H1 (cell line): ENCODE measurements around the gene SLC37A3. TPM values are rescaled to one million over a fixed set of nuclear protein-coding genes. Genes with fewer than 3 reads are reported as not detected.

Experiments used
- CTCF ChIA-PET: fragments of 300-600 bp; sonication (Branson Sonifier 250); formaldehyde crosslinking; loops from one replicate; lab custom pipeline; 2021; ENCODE audit not compliant: partially characterized antibody; lab: Charles Lee
- POLR2A ChIA-PET: fragments of 300-600 bp; sonication (Branson Sonifier 250); formaldehyde crosslinking; loops from one replicate; lab custom pipeline; 2021; ENCODE audit warnings: inconsistent platforms; ENCODE audit not compliant: partially characterized antibody; lab: Charles Lee
- DNase-seq, 2 experiments: peaks; one replicate each; pipeline versions ENCODE4 v3.0.0 to v3.0.0-alpha.2; 2010 to 2022; ENCODE audit warnings: low spot score in 2 of 2, low read depth in 1 of 2, mixed read lengths in 1 of 2
- FAIRE-seq: peaks from 2 replicates; lab custom pipeline; 2011; peaks lifted over from hg19 to GRCh38; lab: Jason Lieb, UNC
- H2AFZ ChIP-seq: 2 replicates; pipeline ENCODE4 v1.8.1; 2012; ENCODE audit warnings: low read length, inconsistent platforms
- H2AK5ac ChIP-seq: 2 replicates; pipeline ENCODE4 v1.6.1; 2013; ENCODE audit warnings: low read depth, low read length
- H2BK120ac ChIP-seq: replicated peaks from 2 replicates; pipeline ENCODE3; 2013; ENCODE audit warnings: low read depth, low read length, inconsistent platforms
- H2BK12ac ChIP-seq: 2 replicates; pipeline ENCODE4 v1.6.1; 2013; ENCODE audit warnings: low read depth, low read length
- H2BK15ac ChIP-seq: 2 replicates; pipeline ENCODE4 v1.6.1; 2013; ENCODE audit warnings: low read length
- H2BK20ac ChIP-seq: 2 replicates; pipeline ENCODE4 v1.6.1; 2013; ENCODE audit warnings: low read length
- H2BK5ac ChIP-seq: 2 replicates; pipeline ENCODE4 v1.6.1; 2013; ENCODE audit warnings: low read depth, low read length
- H3K14ac ChIP-seq: 2 replicates; pipeline ENCODE4 v1.6.1; 2013; ENCODE audit warnings: inconsistent platforms; ENCODE audit not compliant: insufficient read length
- H3K18ac ChIP-seq: 2 replicates; pipeline ENCODE4 v1.6.1; 2013; ENCODE audit warnings: low read length; ENCODE audit errors: extremely low read depth
- H3K23ac ChIP-seq: 2 replicates; pipeline ENCODE4 v1.6.1; 2013; ENCODE audit warnings: inconsistent platforms; ENCODE audit not compliant: insufficient read length
- H3K23me2 ChIP-seq: 2 replicates; pipeline ENCODE4 v1.6.1; 2013; ENCODE audit warnings: low read depth, low read length
- H3K27ac ChIP-seq: 2 replicates; pipeline ENCODE4 v1.6.1; 2011; ENCODE audit warnings: low read depth, low read length, inconsistent platforms
- H3K27me3 ChIP-seq, 4 experiments: replicated peaks in 1 of 4; 1 replicate in 1 of 4; 2 replicates in 3 of 4; pipeline versions ENCODE4 v1.6.1 to v1.8.1; 2011 to 2013; ENCODE audit warnings: low read length in 3 of 4, mild to moderate bottlenecking in 3 of 4, inconsistent platforms in 2 of 4, mixed read lengths in 2 of 4, moderate library complexity in 1 of 4; ENCODE audit not compliant: control insufficient read depth in 3 of 4, insufficient read depth in 3 of 4; ENCODE audit errors: extremely low read depth in 1 of 4
- H3K36me3 ChIP-seq, 4 experiments: 2 replicates each; pipeline versions ENCODE4 v1.6.1 to v1.8.1; 2011 to 2013; ENCODE audit warnings: mild to moderate bottlenecking in 4 of 4, low read length in 3 of 4, moderate library complexity in 2 of 4, control low read depth in 1 of 4, inconsistent platforms in 1 of 4; ENCODE audit not compliant: insufficient read depth in 4 of 4, control insufficient read depth in 2 of 4
- H3K4ac ChIP-seq: replicated peaks from 2 replicates; pipeline ENCODE3; 2013; ENCODE audit warnings: low read length, low read depth, mixed read lengths, inconsistent platforms; ENCODE audit not compliant: insufficient read length
- H3K4me1 ChIP-seq, 4 experiments: replicated peaks in 1 of 4; 1 replicate in 1 of 4; 2 replicates in 3 of 4; pipeline versions ENCODE4 v1.6.1 to v1.8.1; 2011 to 2013; ENCODE audit warnings: low read length in 3 of 4, inconsistent platforms in 2 of 4, mixed read lengths in 1 of 4; ENCODE audit not compliant: insufficient read depth in 4 of 4, control insufficient read depth in 3 of 4
- H3K4me2 ChIP-seq, 2 experiments: 2 replicates each; pipeline versions ENCODE4 v1.6.1 to v1.8.1; 2011 to 2013; ENCODE audit warnings: low read depth in 2 of 2, low read length in 2 of 2, control low read depth in 1 of 2, inconsistent platforms in 1 of 2, mild to moderate bottlenecking in 1 of 2; ENCODE audit not compliant: insufficient read depth in 1 of 2
- H3K4me3 ChIP-seq, 4 experiments: fragments of 200-600, 300-600 bp in 1 of 4; sonication (generic), shearing (Covaris generic), sonication (Bioruptor Twin) in 1 of 4; 2 replicates each; pipeline versions ENCODE4 v1.5.1 to v1.8.1; 2011 to 2016; ENCODE audit warnings: low read length in 4 of 4, low read depth in 3 of 4, control low read depth in 2 of 4, inconsistent platforms in 2 of 4, mild to moderate bottlenecking in 2 of 4, mixed read lengths in 1 of 4, moderate library complexity in 1 of 4; ENCODE audit not compliant: insufficient read depth in 2 of 4; ENCODE audit errors: extremely low read depth in 1 of 4
- H3K56ac ChIP-seq: replicated peaks from 2 replicates; pipeline ENCODE3; 2013; ENCODE audit warnings: low read depth, mild to moderate bottlenecking, mixed read lengths, low read length, inconsistent platforms; ENCODE audit not compliant: insufficient read length
- H3K79me1 ChIP-seq: 2 replicates; pipeline ENCODE4 v1.6.1; 2013; ENCODE audit warnings: low read depth, low read length, control low read depth
- H3K79me2 ChIP-seq, 2 experiments: 2 replicates each; pipeline versions ENCODE4 v1.6.1 to v1.8.1; 2012 to 2013; ENCODE audit warnings: low read length in 2 of 2, mild to moderate bottlenecking in 2 of 2, inconsistent platforms in 1 of 2; ENCODE audit not compliant: insufficient read depth in 2 of 2, control insufficient read depth in 1 of 2
- H3K9ac ChIP-seq, 4 experiments: replicated peaks in 1 of 4; 1 replicate in 1 of 4; 2 replicates in 3 of 4; pipeline versions ENCODE4 v1.6.1 to v1.8.1; 2011 to 2013; ENCODE audit warnings: low read depth in 3 of 4, low read length in 3 of 4, control low read depth in 2 of 4, mild to moderate bottlenecking in 2 of 4, moderate library complexity in 2 of 4, inconsistent platforms in 1 of 4; ENCODE audit errors: extremely low read depth in 1 of 4
- H3K9me3 ChIP-seq, 2 experiments: 2 replicates each; pipeline versions ENCODE4 v1.6.1 to v1.8.1; 2012 to 2013; ENCODE audit warnings: mild to moderate bottlenecking in 2 of 2, moderate library complexity in 2 of 2, control low read depth in 1 of 2, inconsistent platforms in 1 of 2, low read depth in 1 of 2, low read length in 1 of 2, mixed read lengths in 1 of 2; ENCODE audit not compliant: insufficient read depth in 2 of 2
- H4K20me1 ChIP-seq, 2 experiments: replicated peaks in 1 of 2; 2 replicates each; pipeline versions ENCODE3 to v1.8.1; 2011 to 2013; ENCODE audit warnings: inconsistent platforms in 2 of 2, low read length in 2 of 2, mild to moderate bottlenecking in 1 of 2; ENCODE audit not compliant: insufficient read depth in 2 of 2, control insufficient read depth in 1 of 2
- H4K5ac ChIP-seq: 2 replicates; pipeline ENCODE4 v1.6.1; 2013; ENCODE audit warnings: low read length, low read depth, mixed read lengths, inconsistent platforms; ENCODE audit not compliant: insufficient read length
- H4K8ac ChIP-seq: 2 replicates; pipeline ENCODE4 v1.8.0; 2013; ENCODE audit warnings: mild to moderate bottlenecking, moderate library complexity, low read length, inconsistent platforms; ENCODE audit not compliant: insufficient read depth; ENCODE audit errors: extremely low read depth
- H4K91ac ChIP-seq: replicated peaks from 2 replicates; pipeline ENCODE3; 2013; ENCODE audit warnings: low read length, mixed read lengths, inconsistent platforms; ENCODE audit not compliant: insufficient read length
- BRCA1 ChIP-seq: IDR thresholded peaks from 2 replicates; pipeline ENCODE4 v1.6.1; 2012; ENCODE audit warnings: low read depth, low read length, improper control_type of control experiment
- CEBPB ChIP-seq: IDR thresholded peaks from 2 replicates; pipeline ENCODE4 v1.6.1; 2012; ENCODE audit warnings: low read depth, low read length
- CHD1 ChIP-seq: IDR thresholded peaks from 2 replicates; pipeline ENCODE4 v1.6.1; 2012; ENCODE audit warnings: low read depth, low read length, improper control_type of control experiment
- CREB1 ChIP-seq: IDR thresholded peaks from 2 replicates; pipeline ENCODE4 v1.6.1; 2012; ENCODE audit warnings: inconsistent platforms
- PHF8 ChIP-seq: fragments of 200-600 bp; sonication (generic); conservative IDR thresholded peaks from 2 replicates; pipeline ENCODE4 v1.7.1; 2012; ENCODE audit warnings: low read depth, mild to moderate bottlenecking, inconsistent platforms, low read length, moderate library complexity
- POLR2A ChIP-seq, 2 experiments: IDR thresholded peaks; 1 replicate in 1 of 2; 2 replicates in 1 of 2; pipeline ENCODE4 v1.6.1; 2011; ENCODE audit warnings: low read depth in 2 of 2, low read length in 2 of 2, mild to moderate bottlenecking in 2 of 2; ENCODE audit errors: control extremely low read depth in 1 of 2
- RAD21 ChIP-seq, 2 experiments: IDR thresholded peaks in 1 of 2; conservative IDR thresholded peaks in 1 of 2; 2 replicates each; pipeline ENCODE4 v1.6.1; 2011; ENCODE audit warnings: low read depth in 2 of 2, low read length in 2 of 2, improper control_type of control experiment in 1 of 2, inconsistent platforms in 1 of 2, mild to moderate bottlenecking in 1 of 2, moderate library complexity in 1 of 2
- RBBP5 ChIP-seq: IDR thresholded peaks from 2 replicates; pipeline ENCODE4 v1.7.1; 2012; ENCODE audit warnings: low read depth, mild to moderate bottlenecking, inconsistent platforms, low read length, moderate library complexity, borderline replicate concordance
- SIX5 ChIP-seq: IDR thresholded peaks from 2 replicates; pipeline ENCODE4 v1.6.1; 2011; ENCODE audit warnings: mild to moderate bottlenecking, low read depth, low read length
- SP2 ChIP-seq: IDR thresholded peaks from 2 replicates; pipeline ENCODE4 v1.6.1; 2012; ENCODE audit warnings: mild to moderate bottlenecking, low read length, inconsistent platforms
- TBP ChIP-seq: IDR thresholded peaks from 2 replicates; pipeline ENCODE4 v1.6.1; 2011; ENCODE audit warnings: low read depth, low read length, improper control_type of control experiment
- WGBS, 2 experiments: shearing (Covaris generic) in 1 of 2; methylation state at CpG; one replicate each; pipeline versions ENCODE4 v1.1.6 to v1.1.7; 2013 to 2015; ENCODE audit warnings: low lambda C conversion rate in 2 of 2, mixed read lengths in 2 of 2, inconsistent platforms in 1 of 2, low coverage in 1 of 2, missing lambda C conversion rate in 1 of 2; ENCODE audit not compliant: insufficient replicate concordance in 2 of 2, insufficient coverage in 1 of 2, insufficient read length in 1 of 2; ENCODE audit errors: extremely low coverage in 1 of 2, missing lambda C conversion rate in 1 of 2; 5-methylcytosine and 5-hydroxymethylcytosine counted together
- polyA plus RNA-seq, 7 experiments: library from polyadenylated mRNA; depleted of rRNA in 3 of 7; stranded (reverse) in 5 of 7; unstranded in 2 of 7; fragments of >200 nt in 5 of 7; fragments of 200-250 nt in 2 of 7; gene quantifications; 1 replicate in 5 of 7; 2 replicates in 1 of 7; 4 replicates in 1 of 7; pipeline versions ENCODE4 v1.2.1 to v1.2.3, GENCODE V29; 2011 to 2013; ENCODE audit warnings: missing spikeins in 2 of 7, mixed read lengths in 2 of 7
- total RNA-seq: library from RNA; stranded (reverse); fragmentation: NEBNext Ultra II Directional; extraction: Animal tissue kit (Norgen Biotek cat#: 25700); gene quantifications from 2 replicates; pipeline ENCODE4 v1.2.1, GENCODE V29; 2021

Gene SLC37A3
- total and polyA plus RNA-seq, 2 of the 8 experiments (the other 6 are each of a cell fraction or from before 2014, with no cell fraction given), result 58.2 to 71.0 TPM

DNA sequence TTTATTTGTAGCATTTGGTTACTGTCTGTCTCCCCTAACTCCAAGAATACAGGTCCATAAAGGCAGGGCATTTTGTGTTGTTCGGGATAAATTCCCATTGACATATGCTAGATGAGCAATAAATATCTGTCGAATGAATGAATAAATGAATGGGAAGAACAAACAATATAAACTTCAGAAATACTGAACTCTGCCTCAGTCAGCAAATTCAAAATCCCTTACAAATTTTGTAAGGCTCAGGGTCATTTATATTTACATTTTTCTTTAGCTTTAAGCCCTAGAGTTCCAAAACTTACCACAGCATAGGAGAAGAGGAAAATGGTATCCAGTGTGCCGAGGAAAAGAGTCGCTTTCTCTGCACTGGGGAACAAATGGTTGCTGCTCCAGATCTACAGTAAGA is 29.0 kb downstream of the SLC37A3 start:
- H3K56ac ChIP-seq, result no peak overlapping the region
- ChIA-PET CTCF (interaction anchor here (0.7 kb wide), 1 partner anchor 79 kb away, joined by 3 read pairs; no protein-coding TSS in a partner anchor), POLR2A (no interaction called here)
- no peak overlapping the region for H2BK5ac ChIP-seq
- FAIRE-seq, result no peak
- H3K27ac ChIP-seq, result no peak overlapping the region
- no peak for TF ChIP-seq SP2
- TF ChIP-seq SIX5, result no peak
- no peak for TF ChIP-seq PHF8
- no peak for TF ChIP-seq TBP
- no peak for TF ChIP-seq POLR2A (IDR thresholded peaks at IDR 0.05; ENCODE audit: control extremely low read depth in 1 of 2, low read depth in 2 of 2, low read length in 2 of 2)
- TF ChIP-seq CHD1, result no peak
- TF ChIP-seq CREB1, result no peak
- TF ChIP-seq CEBPB, result no peak
- no peak for TF ChIP-seq RAD21 (IDR thresholded peaks at IDR 0.05 in 1 of 2, conservative IDR thresholded peaks at IDR 0.05 in 1 of 2; ENCODE audit: low read depth in 2 of 2, low read length in 2 of 2)
- no peak for TF ChIP-seq BRCA1
- TF ChIP-seq RBBP5, result no peak
- H3K4ac ChIP-seq, result no peak overlapping the region
- no peak overlapping the region for H4K5ac ChIP-seq
- no peak overlapping the region for H2AFZ ChIP-seq
- no peak overlapping the region for H2BK12ac ChIP-seq
- H2BK15ac ChIP-seq, result no peak overlapping the region
- no peak overlapping the region for H3K4me3 ChIP-seq
- H3K18ac ChIP-seq, result no peak overlapping the region
- peaks cover 0 to 3% of the 10 kb centered on the region in 2 experiments for H4K20me1 ChIP-seq
- no peak overlapping the region for H2BK20ac ChIP-seq
- H3K79me2 ChIP-seq, result no peaks in the 10 kb centered on the region; a peak in 1 of 4 replicates
- H3K9me3 ChIP-seq, result no peaks in the 10 kb centered on the region
- peaks cover 0 to 4% (median under 1%) of the 10 kb centered on the region in 4 experiments; a peak in 3 of 7 replicates for H3K4me1 ChIP-seq
- H4K8ac ChIP-seq, result no peak overlapping the region
- no peak overlapping the region for H3K23ac ChIP-seq
- no peaks in the 10 kb centered on the region for H3K27me3 ChIP-seq
- no peak for DNase-seq
- H3K79me1 ChIP-seq, result no peaks in the 10 kb centered on the region
- no peaks in the 10 kb centered on the region for H3K23me2 ChIP-seq
- no peak overlapping the region for H3K9ac ChIP-seq
- no peak overlapping the region for H2AK5ac ChIP-seq
- no peak overlapping the region for H4K91ac ChIP-seq
- no peak overlapping the region for H2BK120ac ChIP-seq
- no peak overlapping the region for H3K14ac ChIP-seq
- no peak overlapping the region for H3K4me2 ChIP-seq
- H3K36me3 ChIP-seq, result peaks cover 0 to 19% (median under 1%) of the 10 kb centered on the region in 4 experiments; a peak in 3 of 8 replicates
- 90% methylated on average over 4 of the region's 4 CpGs; no CpG with 5 or more reads in 1 of the 2 experiments for WGBS, 2 experiments
